ENCODE results near the gene FCHSD2.
"Not testable (repeated sequence)": the region's sequence is repeated elsewhere in the genome, so short reads cannot be mapped to it uniquely, and the experiment has no call there.

DNA sequence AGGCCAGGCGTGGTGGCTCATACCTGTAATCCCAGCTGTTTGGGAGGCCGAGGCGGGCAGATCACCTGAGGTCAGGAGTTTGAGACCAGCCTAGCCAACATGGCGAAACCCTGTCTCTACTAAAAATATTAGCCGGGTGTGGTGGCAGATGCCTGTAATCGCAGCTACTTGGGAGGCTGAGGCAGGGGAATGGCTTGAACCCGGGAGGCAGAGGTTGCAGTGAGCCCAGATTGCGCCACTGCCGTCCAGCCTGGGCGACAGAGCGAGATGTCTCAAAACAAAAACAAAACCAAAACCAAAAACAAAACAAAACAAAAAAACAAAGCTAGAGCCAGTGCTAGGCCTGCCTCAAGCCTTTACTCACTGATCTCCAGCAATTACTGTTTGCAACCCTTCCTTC lies 314.5 kb downstream of the FCHSD2 start:
- TF ChIP-seq, protein P1, sequence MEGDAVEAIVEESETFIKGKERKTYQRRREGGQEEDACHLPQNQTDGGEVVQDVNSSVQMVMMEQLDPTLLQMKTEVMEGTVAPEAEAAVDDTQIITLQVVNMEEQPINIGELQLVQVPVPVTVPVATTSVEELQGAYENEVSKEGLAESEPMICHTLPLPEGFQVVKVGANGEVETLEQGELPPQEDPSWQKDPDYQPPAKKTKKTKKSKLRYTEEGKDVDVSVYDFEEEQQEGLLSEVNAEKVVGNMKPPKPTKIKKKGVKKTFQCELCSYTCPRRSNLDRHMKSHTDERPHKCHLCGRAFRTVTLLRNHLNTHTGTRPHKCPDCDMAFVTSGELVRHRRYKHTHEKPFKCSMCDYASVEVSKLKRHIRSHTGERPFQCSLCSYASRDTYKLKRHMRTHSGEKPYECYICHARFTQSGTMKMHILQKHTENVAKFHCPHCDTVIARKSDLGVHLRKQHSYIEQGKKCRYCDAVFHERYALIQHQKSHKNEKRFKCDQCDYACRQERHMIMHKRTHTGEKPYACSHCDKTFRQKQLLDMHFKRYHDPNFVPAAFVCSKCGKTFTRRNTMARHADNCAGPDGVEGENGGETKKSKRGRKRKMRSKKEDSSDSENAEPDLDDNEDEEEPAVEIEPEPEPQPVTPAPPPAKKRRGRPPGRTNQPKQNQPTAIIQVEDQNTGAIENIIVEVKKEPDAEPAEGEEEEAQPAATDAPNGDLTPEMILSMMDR (conservative IDR thresholded peaks at IDR 0.05), result not testable (repeated sequence)
- not testable (repeated sequence) for TF ChIP-seq EZH2 (IDR thresholded peaks at IDR 0.05; ENCODE audit: low read depth)

All from PC-9 (cell line).